ENCODE results near the gene AQP12B. TPM values are rescaled to one million over a fixed set of nuclear protein-coding genes. Genes with fewer than 3 reads are reported as not detected.

AQP12B gene
- total RNA-seq, 1 experiment from 2014 or later: not detected

DNA sequence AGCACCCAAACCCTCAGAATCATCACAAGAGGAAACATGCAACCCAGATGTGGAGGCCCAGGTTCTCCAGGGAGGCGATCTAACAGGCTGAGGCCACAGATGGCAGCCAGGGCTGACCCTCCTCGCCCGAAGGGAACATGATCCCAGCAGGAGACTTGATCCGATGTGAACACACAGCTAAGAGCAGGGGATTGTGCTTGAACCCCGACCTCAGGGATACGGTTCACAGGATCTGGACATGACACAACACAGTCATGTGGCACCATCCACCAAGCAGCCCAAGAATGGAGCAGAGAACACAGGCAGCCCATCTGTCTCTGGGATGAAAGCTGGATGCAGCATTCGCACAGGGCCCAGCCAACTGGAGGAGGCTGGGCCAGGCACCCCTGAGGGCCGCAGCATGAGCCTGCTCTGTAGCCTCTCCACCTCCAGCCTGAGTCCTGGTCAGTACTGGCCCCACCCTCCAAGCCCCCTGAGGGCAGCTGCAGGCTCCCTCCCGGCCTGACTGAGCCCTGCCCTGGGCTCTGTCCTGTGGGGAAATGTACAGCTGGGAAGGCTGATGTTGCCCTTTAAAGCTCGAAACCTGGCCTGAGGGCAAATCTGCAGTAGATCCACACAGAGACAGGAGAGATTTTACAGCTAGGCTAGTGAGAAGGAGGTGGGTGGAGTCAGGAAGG, 48.0 kb upstream of the AQP12B start:
- BruUV-seq (replicated peaks): no TSS peak
- Histone ChIP-seq H3K4me1 (no peaks in the 10 kb centered on the region), H3K27me3 (replicated peaks; ENCODE audit: control insufficient read depth, insufficient read depth, low read length) (no peaks in the 10 kb centered on the region), H3K9me3 (no peaks in the 10 kb centered on the region), H3K36me3 (ENCODE audit: control insufficient read depth, insufficient read depth, low read length) (no peaks in the 10 kb centered on the region), H3K4me3 (ENCODE audit: low read depth, low read length) (no peak overlapping the region)
- Mint-ChIP-seq H3K4me1 (ENCODE audit: low read depth, unreplicated experiment) (no peaks in the 10 kb centered on the region), H3K27me3 (ENCODE audit: insufficient read depth, unreplicated experiment) (no peaks in the 10 kb centered on the region), H3K36me3 (ENCODE audit: insufficient read depth, unreplicated experiment) (no peaks in the 10 kb centered on the region), H3K4me3 (ENCODE audit: unreplicated experiment) (no peak overlapping the region), H3K9me3 (ENCODE audit: unreplicated experiment) (no peaks in the 10 kb centered on the region), H3K27ac (ENCODE audit: unreplicated experiment) (no peak overlapping the region)
- no peak for DNase-seq
- TF ChIP-seq, protein P1, sequence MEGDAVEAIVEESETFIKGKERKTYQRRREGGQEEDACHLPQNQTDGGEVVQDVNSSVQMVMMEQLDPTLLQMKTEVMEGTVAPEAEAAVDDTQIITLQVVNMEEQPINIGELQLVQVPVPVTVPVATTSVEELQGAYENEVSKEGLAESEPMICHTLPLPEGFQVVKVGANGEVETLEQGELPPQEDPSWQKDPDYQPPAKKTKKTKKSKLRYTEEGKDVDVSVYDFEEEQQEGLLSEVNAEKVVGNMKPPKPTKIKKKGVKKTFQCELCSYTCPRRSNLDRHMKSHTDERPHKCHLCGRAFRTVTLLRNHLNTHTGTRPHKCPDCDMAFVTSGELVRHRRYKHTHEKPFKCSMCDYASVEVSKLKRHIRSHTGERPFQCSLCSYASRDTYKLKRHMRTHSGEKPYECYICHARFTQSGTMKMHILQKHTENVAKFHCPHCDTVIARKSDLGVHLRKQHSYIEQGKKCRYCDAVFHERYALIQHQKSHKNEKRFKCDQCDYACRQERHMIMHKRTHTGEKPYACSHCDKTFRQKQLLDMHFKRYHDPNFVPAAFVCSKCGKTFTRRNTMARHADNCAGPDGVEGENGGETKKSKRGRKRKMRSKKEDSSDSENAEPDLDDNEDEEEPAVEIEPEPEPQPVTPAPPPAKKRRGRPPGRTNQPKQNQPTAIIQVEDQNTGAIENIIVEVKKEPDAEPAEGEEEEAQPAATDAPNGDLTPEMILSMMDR (IDR thresholded peaks at IDR 0.05; ENCODE audit: insufficient read depth in 1 of 2, low read depth in 1 of 2, low read length in 1 of 2, severe bottlenecking in 1 of 2, unreplicated experiment in 1 of 2): no peak
- ChIA-PET POLR2A (no interaction called here), CTCF (no interaction called here)
- intact Hi-C loops (cut with micrococcal nuclease; ENCODE audit: unreplicated experiment): no loop called here

DNA sequence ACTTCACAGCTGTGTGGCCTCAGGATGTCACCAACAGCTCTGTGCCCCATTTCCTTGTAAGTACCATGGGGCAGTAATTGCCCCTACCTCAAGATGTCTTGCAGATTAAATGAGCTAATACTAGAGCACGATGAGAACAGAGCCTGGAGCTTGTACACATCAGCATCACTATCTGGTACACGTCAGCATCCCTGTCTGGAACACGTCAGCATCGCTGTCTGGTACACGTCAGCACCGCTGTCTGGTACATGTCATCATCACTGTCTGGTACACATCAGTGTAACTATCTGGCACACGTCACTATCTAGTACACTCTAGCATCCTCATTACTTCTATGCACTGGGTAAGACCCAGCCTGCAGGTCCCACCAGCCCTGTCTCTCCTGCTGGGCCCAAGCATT, 46.1 kb upstream of the AQP12B start:
- POLR2A ChIA-PET: no interaction called here
- TF ChIP-seq, protein P1 (IDR thresholded peaks at IDR 0.05; ENCODE audit: insufficient read depth in 1 of 2, low read depth in 1 of 2, low read length in 1 of 2, severe bottlenecking in 1 of 2, unreplicated experiment in 1 of 2): no peak

DNA sequence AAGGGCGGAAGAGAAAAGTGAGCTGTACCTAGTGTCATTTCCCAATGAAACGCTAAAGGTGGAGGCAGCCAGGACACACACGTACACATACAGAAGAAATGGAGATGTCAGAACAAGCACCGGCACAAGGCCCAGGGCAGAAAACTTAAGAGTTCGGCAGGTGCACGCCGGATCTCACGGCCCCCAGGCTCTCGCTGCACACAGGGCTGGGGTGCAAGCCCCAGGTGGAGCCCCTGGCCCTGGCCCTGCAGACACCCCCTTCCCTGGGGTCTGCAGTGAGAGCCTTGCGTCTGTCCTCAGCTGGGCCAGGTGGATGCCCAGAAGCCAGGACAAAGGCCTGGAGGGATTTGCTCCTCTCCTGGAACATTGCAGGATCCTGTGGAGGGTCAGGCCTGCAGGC, 45.7 kb upstream of the AQP12B start:
- TF ChIP-seq, protein P1 (IDR thresholded peaks at IDR 0.05; ENCODE audit: insufficient read depth in 1 of 2, low read depth in 1 of 2, low read length in 1 of 2, severe bottlenecking in 1 of 2, unreplicated experiment in 1 of 2): no peak
- H3K4me1 ChIP-seq: no peaks in the 10 kb centered on the region
- H3K36me3 ChIP-seq (ENCODE audit: control insufficient read depth, insufficient read depth, low read length): no peaks in the 10 kb centered on the region
- no peak overlapping the region for H3K27ac Mint-ChIP-seq (ENCODE audit: unreplicated experiment)
- POLR2A ChIA-PET: no interaction called here
- no peaks in the 10 kb centered on the region for H3K4me1 Mint-ChIP-seq (ENCODE audit: low read depth, unreplicated experiment)
- H3K27me3 Mint-ChIP-seq (ENCODE audit: insufficient read depth, unreplicated experiment): no peaks in the 10 kb centered on the region
- BruUV-seq (replicated peaks): no TSS peak
- no peaks in the 10 kb centered on the region for H3K9me3 ChIP-seq
- intact Hi-C loops (cut with micrococcal nuclease; ENCODE audit: unreplicated experiment): no loop called here
- H3K4me3 ChIP-seq (ENCODE audit: low read depth, low read length): no peak overlapping the region
- no peaks in the 10 kb centered on the region for H3K36me3 Mint-ChIP-seq (ENCODE audit: insufficient read depth, unreplicated experiment)
- H3K27me3 ChIP-seq (replicated peaks; ENCODE audit: control insufficient read depth, insufficient read depth, low read length): no peaks in the 10 kb centered on the region
- CTCF ChIA-PET: interaction anchor here (1.1 kb wide), 1 partner anchor 112 kb away, joined by 3 read pairs; no protein-coding TSS in a partner anchor
- no peak for DNase-seq
- no peak overlapping the region for H3K4me3 Mint-ChIP-seq (ENCODE audit: unreplicated experiment)
- no peaks in the 10 kb centered on the region for H3K9me3 Mint-ChIP-seq (ENCODE audit: unreplicated experiment)

More for the DNA sequence above, 46.1 kb upstream of the AQP12B start:
- no peaks in the 10 kb centered on the region for H3K36me3 ChIP-seq (ENCODE audit: control insufficient read depth, insufficient read depth, low read length)
- CTCF ChIA-PET: interaction anchor here (1.1 kb wide), 1 partner anchor 111 kb away, joined by 3 read pairs; no protein-coding TSS in a partner anchor
- Mint-ChIP-seq H3K9me3 (ENCODE audit: unreplicated experiment) (no peaks in the 10 kb centered on the region), H3K27me3 (ENCODE audit: insufficient read depth, unreplicated experiment) (no peaks in the 10 kb centered on the region), H3K27ac (ENCODE audit: unreplicated experiment) (no peak overlapping the region), H3K4me1 (ENCODE audit: low read depth, unreplicated experiment) (no peaks in the 10 kb centered on the region), H3K4me3 (ENCODE audit: unreplicated experiment) (no peak overlapping the region), H3K36me3 (ENCODE audit: insufficient read depth, unreplicated experiment) (no peaks in the 10 kb centered on the region)
- H3K4me1 ChIP-seq: no peaks in the 10 kb centered on the region
- no TSS peak for BruUV-seq (replicated peaks)
- intact Hi-C loops (cut with micrococcal nuclease; ENCODE audit: unreplicated experiment): no loop called here
- no peak overlapping the region for H3K4me3 ChIP-seq (ENCODE audit: low read depth, low read length)
- H3K27me3 ChIP-seq (replicated peaks; ENCODE audit: control insufficient read depth, insufficient read depth, low read length): no peaks in the 10 kb centered on the region
- DNase-seq: no peak
- H3K9me3 ChIP-seq: no peaks in the 10 kb centered on the region
